Vagina (tissue), 2 donors: Measurements from ENCODE around the gene CAMKMT.

Experiments used
- POLR2A ChIP-seq, 2 donors: fragments of 450-650 bp; IDR thresholded peaks; one replicate each; pipeline ENCODE4 v1.6.1; 2017; ENCODE audit warnings: antibody characterized with exemption in 2 of 2, mild to moderate bottlenecking in 2 of 2, moderate library complexity in 2 of 2
- POLR2AphosphoS5 ChIP-seq, 2 donors: sonication (generic); formaldehyde crosslinking; IDR thresholded peaks; one replicate each; pipeline ENCODE4 v1.9.0; 2017; ENCODE audit warnings: antibody characterized with exemption in 2 of 2, mild to moderate bottlenecking in 2 of 2, low read depth in 1 of 2; ENCODE audit not compliant: insufficient read depth in 1 of 2

DNA sequence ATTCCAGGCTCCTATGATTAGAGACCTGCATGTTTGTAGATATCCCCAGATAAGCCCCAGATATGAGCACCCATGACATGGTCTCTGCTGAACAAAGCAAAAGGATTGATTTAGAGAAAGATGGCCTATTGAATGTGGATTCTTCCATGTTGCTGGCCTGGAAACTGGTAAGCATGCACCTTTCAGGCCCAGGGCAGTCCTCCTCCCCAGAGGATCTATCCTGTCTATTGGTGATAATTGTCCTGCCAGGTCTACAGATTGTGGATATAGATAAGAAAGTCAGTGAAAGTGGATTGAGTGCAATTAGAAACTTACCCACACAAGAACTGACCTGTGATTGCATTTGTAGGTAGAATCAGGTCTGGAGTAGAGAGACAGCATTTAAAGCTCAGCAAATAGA, 322.8 kb downstream of the CAMKMT start:
- TF ChIP-seq POLR2AphosphoS5 (IDR thresholded peaks at IDR 0.05; ENCODE audit: insufficient read depth in 1 of 2, low read depth in 1 of 2) (no peak), POLR2A (IDR thresholded peaks at IDR 0.05) (no peak)
